Adrenal gland (tissue), 12 donors: ENCODE data around the gene ATP11B. TPM values are rescaled to one million over a fixed set of nuclear protein-coding genes. Genes with fewer than 3 reads are reported as not detected.
A peak's percentile ranks its signal among the peaks of the same experiment; 100 is the strongest.

ENCODE experiments used
- DNase-seq, 7 donors: peaks; one replicate each; pipeline ENCODE4 v3.0.0-alpha.2; 2019 to 2020
- H3K27ac ChIP-seq, 5 donors: fragments of 200-600 bp; sonication (generic) in 4 of 5; 1 replicate in 3 of 5; 2 replicates in 2 of 5; pipeline versions ENCODE4 v1.5.1 to v1.8.0; 2016 to 2020; ENCODE audit warnings: mild to moderate bottlenecking in 1 of 5
- H3K27me3 ChIP-seq: fragments of 200-600 bp; 2 replicates; pipeline ENCODE4 v1.8.0; 2021
- H3K36me3 ChIP-seq, 2 donors: fragments of 200-600 bp; replicated peaks in 1 of 2; 1 replicate in 1 of 2; 2 replicates in 1 of 2; pipeline versions ENCODE4 v1.5.1 to v1.8.0; 2018 to 2022
- H3K4me1 ChIP-seq, 2 donors: fragments of 200-600 bp; replicated peaks in 1 of 2; 1 replicate in 1 of 2; 2 replicates in 1 of 2; pipeline versions ENCODE4 v1.5.1 to v1.8.0; 2018 to 2021
- H3K4me3 ChIP-seq, 4 donors: fragments of 200-600 bp; sonication (generic) in 3 of 4; one replicate each; pipeline ENCODE4 v1.5.1; 2016 to 2018
- H3K9me3 ChIP-seq, 3 donors: fragments of 200-600 bp; sonication (generic) in 1 of 3; replicated peaks in 1 of 3; 1 replicate in 2 of 3; 2 replicates in 1 of 3; pipeline versions ENCODE4 v1.5.1 to v1.8.0; 2016 to 2021
- POLR2A ChIP-seq, 2 donors: fragments of 450-650 bp; IDR thresholded peaks; one replicate each; pipeline ENCODE4 v1.6.1; 2017; ENCODE audit warnings: antibody characterized with exemption in 2 of 2, mild to moderate bottlenecking in 2 of 2, moderate library complexity in 1 of 2
- WGBS, 4 donors: extraction: QIAGEN DNeasy Blood & Tissue Kit in 2 of 4; methylation state at CpG; one replicate each; pipeline versions ENCODE4 v1.1.5 to v1.1.7; 2013 to 2017; 5-methylcytosine and 5-hydroxymethylcytosine counted together
- intact Hi-C, 2 donors: fragments of 100-400 bp; cut with DNase I; formaldehyde crosslinking; loops; one replicate each; pipeline versions ENCODE4 v1.14.1 to v1.15.0; 2022 to 2023
- polyA plus RNA-seq, 3 donors: library from polyadenylated mRNA; stranded (reverse); fragments of 200-250 nt in 2 of 3; fragments of 350-450 nt in 1 of 3; fragmentation: Illumina TruSeq in 1 of 3; extraction: RNeasy Lipid Tissue Mini Kit (QIAGEN cat#74804) in 1 of 3; gene quantifications; one replicate each; pipeline ENCODE4 v1.2.3, GENCODE V29; 2013 to 2014
- total RNA-seq, 9 donors: library from RNA; depleted of rRNA in 4 of 9; stranded (reverse); fragments of >200 nt in 4 of 9; fragments of 120-200 nt in 1 of 9; fragmentation: NEBNext Ultra II Directional in 1 of 9; extraction: Animal tissue kit (Norgen Biotek cat#: 25700) in 1 of 9; gene quantifications; one replicate each; pipeline versions ENCODE4 v1.1.0 to v1.2.4, GENCODE V29; 2013 to 2023
- TF ChIP-seq, protein P1 (sequence below), 6 experiments: fragments of 450-650 bp in 4 of 6; fragments of 200-600 bp in 2 of 6; sonication (generic) in 1 of 6; IDR thresholded peaks; 1 replicate in 5 of 6; 2 replicates in 1 of 6; pipeline versions ENCODE4 v1.5.1 to v1.8.0; 2016 to 2021; ENCODE audit warnings: antibody characterized with exemption in 6 of 6, mild to moderate bottlenecking in 2 of 6, moderate library complexity in 1 of 6
- donor health status: healthy with polysubstance abuse.
- donor health status: Bipolar disorder and iron deficiency.
- donor health status: DM: yes; HTN: yes; CAD: no.
- donor health status: DM: no; HTN: no; CAD: no.
- donor health status: DM: no; HTN: no; CAD: no.
- donor health status: DM: yes; HTN: yes; CAD: no.

The ATP11B gene
- total and polyA plus RNA-seq, 12 donors, result 2.9 to 45.1 (median 29.9) TPM

DNA sequence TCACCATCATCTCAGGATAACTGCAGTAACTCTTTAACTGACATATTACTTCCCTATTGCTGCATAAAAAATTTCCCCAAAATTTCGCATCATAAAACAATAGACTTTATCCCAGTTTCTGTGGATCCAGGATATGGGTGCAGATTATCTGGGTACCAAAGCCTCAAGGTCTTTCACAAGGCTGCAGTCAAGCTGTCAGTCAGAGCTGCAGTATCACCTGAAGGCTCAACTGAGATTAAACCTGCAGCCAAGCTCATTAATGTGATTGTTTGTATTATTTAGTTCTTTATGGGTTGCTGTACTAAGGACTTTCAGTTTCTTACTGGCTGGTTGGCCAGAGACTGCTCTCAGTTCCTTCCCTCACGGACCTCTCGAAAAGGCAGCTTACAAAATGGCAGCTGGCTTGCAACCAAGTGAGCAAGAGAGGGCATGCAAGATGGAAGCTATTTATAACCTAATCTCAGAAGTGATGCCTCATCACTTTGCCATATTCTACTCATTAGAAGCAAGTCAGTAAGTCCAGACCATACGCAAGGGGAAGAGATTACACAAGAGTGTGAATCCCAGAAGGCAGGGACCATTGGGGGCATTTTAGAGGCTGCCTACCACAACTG, 132.1 kb downstream of the ATP11B start:
- Histone ChIP-seq H3K9me3 (no peaks in the 10 kb centered on the region), H3K4me3 (no peak overlapping the region), H3K4me1 (peaks cover 0 to 31% of the 10 kb centered on the region in 2 donors), H3K27me3 (no peaks in the 10 kb centered on the region), H3K27ac (peak overlapping the region in 1 of 5 donors; percentile 24), H3K36me3 (no peaks in the 10 kb centered on the region)
- DNase-seq, result peak; percentile 33 to 70 (median 60)
- intact Hi-C loops, result no loop called here
- TF ChIP-seq, protein P1, sequence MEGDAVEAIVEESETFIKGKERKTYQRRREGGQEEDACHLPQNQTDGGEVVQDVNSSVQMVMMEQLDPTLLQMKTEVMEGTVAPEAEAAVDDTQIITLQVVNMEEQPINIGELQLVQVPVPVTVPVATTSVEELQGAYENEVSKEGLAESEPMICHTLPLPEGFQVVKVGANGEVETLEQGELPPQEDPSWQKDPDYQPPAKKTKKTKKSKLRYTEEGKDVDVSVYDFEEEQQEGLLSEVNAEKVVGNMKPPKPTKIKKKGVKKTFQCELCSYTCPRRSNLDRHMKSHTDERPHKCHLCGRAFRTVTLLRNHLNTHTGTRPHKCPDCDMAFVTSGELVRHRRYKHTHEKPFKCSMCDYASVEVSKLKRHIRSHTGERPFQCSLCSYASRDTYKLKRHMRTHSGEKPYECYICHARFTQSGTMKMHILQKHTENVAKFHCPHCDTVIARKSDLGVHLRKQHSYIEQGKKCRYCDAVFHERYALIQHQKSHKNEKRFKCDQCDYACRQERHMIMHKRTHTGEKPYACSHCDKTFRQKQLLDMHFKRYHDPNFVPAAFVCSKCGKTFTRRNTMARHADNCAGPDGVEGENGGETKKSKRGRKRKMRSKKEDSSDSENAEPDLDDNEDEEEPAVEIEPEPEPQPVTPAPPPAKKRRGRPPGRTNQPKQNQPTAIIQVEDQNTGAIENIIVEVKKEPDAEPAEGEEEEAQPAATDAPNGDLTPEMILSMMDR (IDR thresholded peaks at IDR 0.05), result no peak
- WGBS, 4 donors, result 59 to 84% (median 66%) methylated on average over 4 of the region's 4 CpGs

DNA sequence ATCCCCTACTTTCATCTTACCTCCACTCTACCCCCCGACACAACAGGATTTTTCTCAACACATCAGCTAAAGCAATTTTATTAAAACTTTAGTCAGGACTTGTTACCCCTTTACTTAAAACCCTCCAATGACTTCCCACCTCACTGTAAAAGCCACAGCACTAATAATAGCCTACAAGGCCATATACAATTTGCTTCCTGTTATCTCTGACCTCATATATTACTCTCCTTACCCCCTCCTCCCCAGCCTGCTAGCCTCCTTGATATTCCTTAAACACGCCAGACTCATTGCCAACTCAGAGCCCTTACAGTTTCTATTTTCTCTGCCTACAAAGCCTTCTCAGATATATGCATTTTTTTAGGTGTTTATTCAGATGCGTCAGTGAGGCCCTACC, 132.6 kb downstream of the ATP11B start:
- intact Hi-C loops, result no loop called here
- DNase-seq, result no peak
- TF ChIP-seq POLR2A (IDR thresholded peaks at IDR 0.05), result no peak
- TF ChIP-seq, protein P1 (IDR thresholded peaks at IDR 0.05), result no peak
- Histone ChIP-seq H3K27me3 (no peaks in the 10 kb centered on the region), H3K4me1 (peaks cover 0 to 26% of the 10 kb centered on the region in 2 donors), H3K9me3 (no peaks in the 10 kb centered on the region), H3K27ac (peak overlapping the region in 1 of 5 donors; percentile 24), H3K36me3 (no peaks in the 10 kb centered on the region), H3K4me3 (no peak overlapping the region)
- 91 to 96% (median 93%) methylated on average over 3 of the region's 3 CpGs for WGBS, 4 donors

DNA sequence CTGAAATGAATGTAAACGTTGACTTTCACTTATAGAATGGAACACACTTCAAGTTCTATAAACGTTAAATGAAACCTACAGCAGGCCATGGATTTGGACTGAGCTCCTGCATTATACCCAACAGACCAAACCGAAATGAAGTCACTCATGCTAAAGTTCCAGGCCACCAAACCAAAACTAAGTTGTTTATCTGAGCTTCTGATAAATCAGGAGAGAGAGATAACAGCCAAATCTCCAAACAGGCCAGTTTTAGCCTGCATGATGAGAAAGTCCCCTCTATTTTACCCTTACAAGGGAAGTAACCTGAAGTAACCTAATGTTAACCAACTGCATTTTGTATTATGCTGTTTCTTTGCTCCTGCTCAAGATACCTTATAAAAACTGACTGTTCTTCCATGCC, 142.5 kb downstream of the ATP11B start:
- no peak overlapping the region for H3K4me3 ChIP-seq
- peaks cover 0 to 6% (median 0%) of the 10 kb centered on the region in 3 donors for H3K9me3 ChIP-seq
- intact Hi-C loops, result no loop called here
- no peaks in the 10 kb centered on the region for H3K36me3 ChIP-seq
- DNase-seq, result no peak
- H3K27ac ChIP-seq, result no peak overlapping the region
- no peaks in the 10 kb centered on the region for H3K4me1 ChIP-seq
- 74 to 91% (median 88%) methylated on average over 3 of the region's 3 CpGs for WGBS, 4 donors
- TF ChIP-seq POLR2A (IDR thresholded peaks at IDR 0.05), result no peak
- TF ChIP-seq, protein P1 (IDR thresholded peaks at IDR 0.05), result no peak
- no peaks in the 10 kb centered on the region for H3K27me3 ChIP-seq

DNA sequence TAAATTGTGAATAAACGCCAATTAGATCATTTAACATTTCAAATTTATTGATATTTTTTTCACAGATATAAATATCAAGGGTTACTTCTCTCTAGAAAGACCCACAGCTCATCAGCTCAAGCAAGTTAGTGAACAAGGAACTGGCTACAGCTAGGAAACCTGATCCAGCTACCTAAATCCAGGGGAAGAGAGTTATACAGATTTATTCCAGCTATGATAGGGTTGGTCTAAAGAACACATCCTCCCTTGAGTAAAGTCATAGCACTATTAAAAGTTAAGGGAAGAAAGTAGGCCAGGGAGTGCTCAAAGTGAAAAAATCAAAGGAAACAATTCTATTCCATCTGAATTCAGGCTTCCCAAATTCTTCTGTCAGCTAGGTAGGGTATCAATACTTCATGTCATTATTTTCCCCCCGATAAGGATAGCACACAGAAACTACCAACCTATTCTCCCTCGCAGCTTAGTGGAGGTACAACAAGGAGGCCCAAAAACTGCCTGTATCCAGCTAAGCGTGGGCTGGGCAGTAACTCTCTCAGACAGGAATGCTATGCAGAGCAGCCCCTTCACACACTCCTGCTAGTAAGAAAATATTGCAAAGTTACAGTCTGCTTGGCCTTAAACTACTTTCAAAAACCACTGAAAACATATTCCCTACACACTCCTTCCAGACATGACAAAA, 143.1 kb downstream of the ATP11B start:
- Histone ChIP-seq H3K36me3 (no peaks in the 10 kb centered on the region), H3K27me3 (no peaks in the 10 kb centered on the region), H3K9me3 (peaks cover 0 to 6% (median 0%) of the 10 kb centered on the region in 3 donors), H3K4me3 (no peak overlapping the region), H3K4me1 (no peaks in the 10 kb centered on the region), H3K27ac (no peak overlapping the region)
- no peak for TF ChIP-seq POLR2A (IDR thresholded peaks at IDR 0.05)
- no peak for DNase-seq
- 86 to 91% (median 88%) methylated on average over 4 of the region's 4 CpGs for WGBS, 4 donors
- intact Hi-C loops, result no loop called here

DNA sequence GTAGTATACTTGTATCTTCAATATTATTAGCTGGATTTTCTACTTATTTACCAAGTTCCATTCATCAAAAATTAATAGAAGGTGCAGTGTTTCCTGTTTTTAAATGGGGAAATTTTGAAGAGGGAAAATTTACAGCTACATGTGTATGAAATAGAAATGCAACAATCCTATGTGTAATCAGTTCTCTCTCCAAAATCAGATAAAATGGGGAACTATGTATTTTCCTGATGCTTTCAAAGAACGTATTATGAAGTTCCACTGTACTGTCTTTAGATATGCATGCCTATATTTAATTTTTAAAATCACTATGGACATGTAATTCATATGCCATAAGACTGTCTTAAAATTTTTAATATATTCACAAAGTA, 143.6 kb downstream of the ATP11B start:
- TF ChIP-seq POLR2A (IDR thresholded peaks at IDR 0.05), result no peak
- TF ChIP-seq, protein P1 (IDR thresholded peaks at IDR 0.05), result no peak
- H3K27me3 ChIP-seq, result no peaks in the 10 kb centered on the region
- peaks cover 0 to 6% (median 0%) of the 10 kb centered on the region in 3 donors for H3K9me3 ChIP-seq
- 66 to 83% (median 80%) methylated on average over 1 of the region's 1 CpG for WGBS, 4 donors
- no peaks in the 10 kb centered on the region for H3K4me1 ChIP-seq
- H3K27ac ChIP-seq, result no peak overlapping the region
- intact Hi-C loops, result no loop called here
- DNase-seq, result no peak
- no peak overlapping the region for H3K4me3 ChIP-seq
- no peaks in the 10 kb centered on the region for H3K36me3 ChIP-seq
